Testis (tissue), 2 donors: Measurements from ENCODE around the gene DYRK1A.

ENCODE experiments used
- CTCF ChIP-seq, 3 experiments: fragments of 450-650 bp in 2 of 3; fragments of 200-600 bp in 1 of 3; sonication (generic) in 1 of 3; IDR thresholded peaks; one replicate each; pipeline ENCODE4 v1.5.1; 2016 to 2019; ENCODE audit warnings: antibody characterized with exemption in 3 of 3, mild to moderate bottlenecking in 2 of 3, moderate library complexity in 1 of 3
- POLR2A ChIP-seq: fragments of 450-650 bp; IDR thresholded peaks from one replicate; pipeline ENCODE4 v1.6.1; 2017; ENCODE audit warnings: antibody characterized with exemption, mild to moderate bottlenecking, moderate library complexity

GRCh38 chr21:37551331-37551992 is 184.9 kb downstream of the DYRK1A start:
- TF ChIP-seq CTCF (IDR thresholded peaks at IDR 0.05) (no peak), POLR2A (no peak)
